ENCODE measurements around the gene BCL2L2.
"Not testable (repeated sequence)": the region's sequence is repeated elsewhere in the genome, so short reads cannot be mapped to it uniquely, and the experiment has no call there.

The BCL2L2 gene
- 0.86 to 3.5 (median 1.3) reads per million in 3 donors for total RNA-seq

- no peak for DNase-seq
- Histone ChIP-seq H3K36me3 (ENCODE audit: control insufficient read depth, insufficient read depth, low read length) (no peaks in the 10 kb centered on the region), H3K27me3 (replicated peaks; ENCODE audit: control insufficient read depth, insufficient read depth, low read length, poor library complexity, severe bottlenecking) (peaks cover 17% of the 10 kb centered on the region), H3K9me3 (ENCODE audit: control insufficient read depth, low read length) (no peaks in the 10 kb centered on the region), H3K4me3 (ENCODE audit: insufficient read depth, low read depth, low read length, poor library complexity, severe bottlenecking) (no peak within 1 kb of the TSS), H3K27ac (ENCODE audit: insufficient read depth, low read length, poor library complexity, severe bottlenecking) (no peak within 1 kb of the TSS), H3K4me1 (ENCODE audit: control insufficient read depth, insufficient read depth, low read length, poor library complexity, severe bottlenecking) (peaks cover 2% of the 10 kb centered on the region)
Measured at GRCh38 chr14:23306412-23307145, at the start of gene BCL2L2. BCL2L2 (plus strand) TSS chr14:23306833; CDS start chr14:23307768, 935 bp downstream.

- Histone ChIP-seq H3K4me1 (ENCODE audit: control insufficient read depth, insufficient read depth, low read length, poor library complexity, severe bottlenecking) (no peaks in the 10 kb centered on the region), H3K4me3 (ENCODE audit: insufficient read depth, low read depth, low read length, poor library complexity, severe bottlenecking) (no peak overlapping the region), H3K27me3 (replicated peaks; ENCODE audit: control insufficient read depth, insufficient read depth, low read length, poor library complexity, severe bottlenecking) (no peaks in the 10 kb centered on the region), H3K36me3 (ENCODE audit: control insufficient read depth, insufficient read depth, low read length) (no peaks in the 10 kb centered on the region), H3K9me3 (ENCODE audit: control insufficient read depth, low read length) (no peaks in the 10 kb centered on the region), H3K27ac (ENCODE audit: insufficient read depth, low read length, poor library complexity, severe bottlenecking) (no peak overlapping the region)
- no peak for DNase-seq
Measured at GRCh38 chr14:23258256-23258655, 48.4 kb upstream of the BCL2L2 start.

- H3K36me3 ChIP-seq (ENCODE audit: control insufficient read depth, insufficient read depth, low read length), result no peaks in the 10 kb centered on the region
- no peaks in the 10 kb centered on the region for H3K27me3 ChIP-seq (replicated peaks; ENCODE audit: control insufficient read depth, insufficient read depth, low read length, poor library complexity, severe bottlenecking)
- no peak for DNase-seq
- H3K9me3 ChIP-seq (ENCODE audit: control insufficient read depth, low read length), result no peaks in the 10 kb centered on the region
- H3K27ac ChIP-seq (ENCODE audit: insufficient read depth, low read length, poor library complexity, severe bottlenecking), result no peak overlapping the region
- no peaks in the 10 kb centered on the region for H3K4me1 ChIP-seq (ENCODE audit: control insufficient read depth, insufficient read depth, low read length, poor library complexity, severe bottlenecking)
- H3K4me3 ChIP-seq (ENCODE audit: insufficient read depth, low read depth, low read length, poor library complexity, severe bottlenecking), result no peak overlapping the region
Measured at GRCh38 chr14:23259426-23259825, 47.2 kb upstream of the BCL2L2 start.

- H3K4me3 ChIP-seq (ENCODE audit: insufficient read depth, low read depth, low read length, poor library complexity, severe bottlenecking); H3K27me3 ChIP-seq (replicated peaks; ENCODE audit: control insufficient read depth, insufficient read depth, low read length, poor library complexity, severe bottlenecking); H3K27ac ChIP-seq (ENCODE audit: insufficient read depth, low read length, poor library complexity, severe bottlenecking); H3K9me3 ChIP-seq (ENCODE audit: control insufficient read depth, low read length); H3K4me1 ChIP-seq (ENCODE audit: control insufficient read depth, insufficient read depth, low read length, poor library complexity, severe bottlenecking); H3K36me3 ChIP-seq (ENCODE audit: control insufficient read depth, insufficient read depth, low read length); DNase-seq: not testable (repeated sequence)
Measured at GRCh38 chr14:23260849-23261248, 45.8 kb upstream of the BCL2L2 start.

GRCh38 chr14:23269193-23269592 lies 37.4 kb upstream of the BCL2L2 start:
- no peak overlapping the region for H3K4me3 ChIP-seq (ENCODE audit: insufficient read depth, low read depth, low read length, poor library complexity, severe bottlenecking)
- no peak overlapping the region for H3K27ac ChIP-seq (ENCODE audit: insufficient read depth, low read length, poor library complexity, severe bottlenecking)
- DNase-seq, result no peak
- no peaks in the 10 kb centered on the region for H3K4me1 ChIP-seq (ENCODE audit: control insufficient read depth, insufficient read depth, low read length, poor library complexity, severe bottlenecking)
- no peaks in the 10 kb centered on the region for H3K9me3 ChIP-seq (ENCODE audit: control insufficient read depth, low read length)
- no peaks in the 10 kb centered on the region for H3K36me3 ChIP-seq (ENCODE audit: control insufficient read depth, insufficient read depth, low read length)
- no peaks in the 10 kb centered on the region for H3K27me3 ChIP-seq (replicated peaks; ENCODE audit: control insufficient read depth, insufficient read depth, low read length, poor library complexity, severe bottlenecking)

GRCh38 chr14:23275412-23275811 lies 31.2 kb upstream of the BCL2L2 start:
- DNase-seq, result no peak
- peaks cover 5% of the 10 kb centered on the region for H3K36me3 ChIP-seq (ENCODE audit: control insufficient read depth, insufficient read depth, low read length)
- H3K9me3 ChIP-seq (ENCODE audit: control insufficient read depth, low read length), result no peaks in the 10 kb centered on the region
- no peaks in the 10 kb centered on the region for H3K4me1 ChIP-seq (ENCODE audit: control insufficient read depth, insufficient read depth, low read length, poor library complexity, severe bottlenecking)
- no peaks in the 10 kb centered on the region for H3K27me3 ChIP-seq (replicated peaks; ENCODE audit: control insufficient read depth, insufficient read depth, low read length, poor library complexity, severe bottlenecking)
- no peak overlapping the region for H3K4me3 ChIP-seq (ENCODE audit: insufficient read depth, low read depth, low read length, poor library complexity, severe bottlenecking)
- no peak overlapping the region for H3K27ac ChIP-seq (ENCODE audit: insufficient read depth, low read length, poor library complexity, severe bottlenecking)

- H3K4me3 ChIP-seq (ENCODE audit: insufficient read depth, low read depth, low read length, poor library complexity, severe bottlenecking), result no peak overlapping the region
- no peak overlapping the region for H3K27ac ChIP-seq (ENCODE audit: insufficient read depth, low read length, poor library complexity, severe bottlenecking)
- no peaks in the 10 kb centered on the region for H3K4me1 ChIP-seq (ENCODE audit: control insufficient read depth, insufficient read depth, low read length, poor library complexity, severe bottlenecking)
- DNase-seq, result no peak
- H3K9me3 ChIP-seq (ENCODE audit: control insufficient read depth, low read length), result no peaks in the 10 kb centered on the region
- H3K36me3 ChIP-seq (ENCODE audit: control insufficient read depth, insufficient read depth, low read length), result peaks cover 5% of the 10 kb centered on the region
- H3K27me3 ChIP-seq (replicated peaks; ENCODE audit: control insufficient read depth, insufficient read depth, low read length, poor library complexity, severe bottlenecking), result no peaks in the 10 kb centered on the region
Measured at GRCh38 chr14:23277189-23277588, 29.4 kb upstream of the BCL2L2 start.

- H3K4me1 ChIP-seq (ENCODE audit: control insufficient read depth, insufficient read depth, low read length, poor library complexity, severe bottlenecking); H3K36me3 ChIP-seq (ENCODE audit: control insufficient read depth, insufficient read depth, low read length); H3K9me3 ChIP-seq (ENCODE audit: control insufficient read depth, low read length); H3K27ac ChIP-seq (ENCODE audit: insufficient read depth, low read length, poor library complexity, severe bottlenecking); H3K4me3 ChIP-seq (ENCODE audit: insufficient read depth, low read depth, low read length, poor library complexity, severe bottlenecking); H3K27me3 ChIP-seq (replicated peaks; ENCODE audit: control insufficient read depth, insufficient read depth, low read length, poor library complexity, severe bottlenecking); DNase-seq: not testable (repeated sequence)
Measured at GRCh38 chr14:23277928-23278327, 28.7 kb upstream of the BCL2L2 start.

GRCh38 chr14:23281247-23281646 lies 25.4 kb upstream of the BCL2L2 start:
- no peak for DNase-seq
- Histone ChIP-seq H3K27ac (ENCODE audit: insufficient read depth, low read length, poor library complexity, severe bottlenecking) (no peak overlapping the region), H3K4me1 (ENCODE audit: control insufficient read depth, insufficient read depth, low read length, poor library complexity, severe bottlenecking) (no peaks in the 10 kb centered on the region), H3K36me3 (ENCODE audit: control insufficient read depth, insufficient read depth, low read length) (peaks cover 5% of the 10 kb centered on the region), H3K27me3 (replicated peaks; ENCODE audit: control insufficient read depth, insufficient read depth, low read length, poor library complexity, severe bottlenecking) (no peaks in the 10 kb centered on the region), H3K9me3 (ENCODE audit: control insufficient read depth, low read length) (no peaks in the 10 kb centered on the region), H3K4me3 (ENCODE audit: insufficient read depth, low read depth, low read length, poor library complexity, severe bottlenecking) (no peak overlapping the region)

GRCh38 chr14:23284654-23285529 lies 21.7 kb upstream of the BCL2L2 start:
- no peaks in the 10 kb centered on the region for H3K36me3 ChIP-seq (ENCODE audit: control insufficient read depth, insufficient read depth, low read length)
- H3K27me3 ChIP-seq (replicated peaks; ENCODE audit: control insufficient read depth, insufficient read depth, low read length, poor library complexity, severe bottlenecking), result no peaks in the 10 kb centered on the region
- H3K4me1 ChIP-seq (ENCODE audit: control insufficient read depth, insufficient read depth, low read length, poor library complexity, severe bottlenecking), result peaks cover 6% of the 10 kb centered on the region
- H3K4me3 ChIP-seq (ENCODE audit: insufficient read depth, low read depth, low read length, poor library complexity, severe bottlenecking), result peak overlapping the region; percentile 81
- no peak for DNase-seq
- peak overlapping the region; percentile 72 for H3K27ac ChIP-seq (ENCODE audit: insufficient read depth, low read length, poor library complexity, severe bottlenecking)
- no peaks in the 10 kb centered on the region for H3K9me3 ChIP-seq (ENCODE audit: control insufficient read depth, low read length)
